ENCODE measurements around the gene ARL6IP4.

ARL6IP4 gene

GRCh38 chr12:122974892-122975789, 5.3 kb upstream of the ARL6IP4 start, which contains the start of gene OGFOD2:
Gene OGFOD2, plus strand, starts transcription at chr12:122975244. Its CDS starts 8 bp downstream, at chr12:122975252.
- peak; percentile 97 for DNase-seq (ENCODE audit: low read depth)
- H3K4me3 ChIP-seq (ENCODE audit: low read depth, low read length): peak within 1 kb of the TSS; percentile 87
- TF ChIP-seq POLR2A (IDR thresholded peaks at IDR 0.05; ENCODE audit: extremely low read depth, insufficient read length) (peak; percentile 71), MYC (IDR thresholded peaks at IDR 0.05; ENCODE audit: low read depth, low read length) (peak; percentile 92), CTCF (IDR thresholded peaks at IDR 0.05; ENCODE audit: low read depth, low read length) (no peak)
- TF ChIP-seq, protein P1, sequence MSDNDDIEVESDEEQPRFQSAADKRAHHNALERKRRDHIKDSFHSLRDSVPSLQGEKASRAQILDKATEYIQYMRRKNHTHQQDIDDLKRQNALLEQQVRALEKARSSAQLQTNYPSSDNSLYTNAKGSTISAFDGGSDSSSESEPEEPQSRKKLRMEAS (IDR thresholded peaks at IDR 0.05; ENCODE audit: low read depth, low read length): peak; percentile 92

- DNase-seq (ENCODE audit: low read depth): peak; percentile 55
- TF ChIP-seq CTCF (IDR thresholded peaks at IDR 0.05; ENCODE audit: low read depth, low read length) (no peak), POLR2A (IDR thresholded peaks at IDR 0.05; ENCODE audit: extremely low read depth, insufficient read length) (no peak), MYC (IDR thresholded peaks at IDR 0.05; ENCODE audit: low read depth, low read length) (no peak)
- TF ChIP-seq, protein P1 (IDR thresholded peaks at IDR 0.05; ENCODE audit: low read depth, low read length): no peak
- peak overlapping the region; percentile 87 for H3K4me3 ChIP-seq (ENCODE audit: low read depth, low read length)
Observed at GRCh38 chr12:122975790-122976647, 4.5 kb upstream of the ARL6IP4 start.

- no peak for DNase-seq (ENCODE audit: low read depth)
- TF ChIP-seq, protein P1 (IDR thresholded peaks at IDR 0.05; ENCODE audit: low read depth, low read length): no peak
- TF ChIP-seq CTCF (IDR thresholded peaks at IDR 0.05; ENCODE audit: low read depth, low read length) (no peak), POLR2A (IDR thresholded peaks at IDR 0.05; ENCODE audit: extremely low read depth, insufficient read length) (no peak), MYC (IDR thresholded peaks at IDR 0.05; ENCODE audit: low read depth, low read length) (no peak)
- peak overlapping the region; percentile 87 for H3K4me3 ChIP-seq (ENCODE audit: low read depth, low read length)
Observed at GRCh38 chr12:122976648-122976975, 3.9 kb upstream of the ARL6IP4 start.

DNA sequence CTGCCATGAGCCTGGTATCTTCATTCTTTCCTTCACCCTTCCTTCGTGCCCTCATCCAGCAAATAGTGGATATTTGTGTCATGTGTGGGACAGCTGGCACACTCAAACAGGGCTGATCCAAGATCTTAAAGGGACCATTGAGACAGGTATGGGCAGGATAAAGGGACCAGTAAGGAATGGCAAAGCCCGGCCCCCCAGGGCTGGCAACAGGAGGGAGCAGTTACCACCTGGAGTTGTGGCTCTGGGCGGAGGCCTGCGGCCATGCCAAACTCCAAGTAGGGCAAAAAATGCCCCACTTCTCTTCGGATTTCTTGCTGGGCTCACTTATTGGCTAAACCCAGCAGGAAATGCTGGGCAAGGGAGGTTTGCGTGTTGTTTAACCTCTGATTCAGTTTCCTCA, 3.3 kb upstream of the ARL6IP4 start:
- no peak for DNase-seq (ENCODE audit: low read depth)
- H3K4me3 ChIP-seq (ENCODE audit: low read depth, low read length): no peak overlapping the region
- no peak for TF ChIP-seq CTCF (IDR thresholded peaks at IDR 0.05; ENCODE audit: low read depth, low read length)
- no peak for TF ChIP-seq POLR2A (IDR thresholded peaks at IDR 0.05; ENCODE audit: extremely low read depth, insufficient read length)
- no peak for TF ChIP-seq MYC (IDR thresholded peaks at IDR 0.05; ENCODE audit: low read depth, low read length)
- TF ChIP-seq, protein P1 (IDR thresholded peaks at IDR 0.05; ENCODE audit: low read depth, low read length): no peak

GRCh38 chr12:122977655-122978392, 2.7 kb upstream of the ARL6IP4 start:
- TF ChIP-seq POLR2A (IDR thresholded peaks at IDR 0.05; ENCODE audit: extremely low read depth, insufficient read length): no peak
- TF ChIP-seq MYC (IDR thresholded peaks at IDR 0.05; ENCODE audit: low read depth, low read length): no peak
- TF ChIP-seq, protein P1 (IDR thresholded peaks at IDR 0.05; ENCODE audit: low read depth, low read length): no peak
- no peak for TF ChIP-seq CTCF (IDR thresholded peaks at IDR 0.05; ENCODE audit: low read depth, low read length)
- no peak for DNase-seq (ENCODE audit: low read depth)
- no peak overlapping the region for H3K4me3 ChIP-seq (ENCODE audit: low read depth, low read length)

Data from NB4 (cell line).